Activated T-cell treated with anti-CD3 and anti-CD28 coated beads for 24 hours (primary cell): Measurements from ENCODE around the gene TMEM51.

Experiments used
- DNase-seq: peaks from one replicate; pipeline ENCODE4 v3.0.0-alpha.2; 2020; ENCODE audit warnings: low read depth

The TMEM51 gene

DNA sequence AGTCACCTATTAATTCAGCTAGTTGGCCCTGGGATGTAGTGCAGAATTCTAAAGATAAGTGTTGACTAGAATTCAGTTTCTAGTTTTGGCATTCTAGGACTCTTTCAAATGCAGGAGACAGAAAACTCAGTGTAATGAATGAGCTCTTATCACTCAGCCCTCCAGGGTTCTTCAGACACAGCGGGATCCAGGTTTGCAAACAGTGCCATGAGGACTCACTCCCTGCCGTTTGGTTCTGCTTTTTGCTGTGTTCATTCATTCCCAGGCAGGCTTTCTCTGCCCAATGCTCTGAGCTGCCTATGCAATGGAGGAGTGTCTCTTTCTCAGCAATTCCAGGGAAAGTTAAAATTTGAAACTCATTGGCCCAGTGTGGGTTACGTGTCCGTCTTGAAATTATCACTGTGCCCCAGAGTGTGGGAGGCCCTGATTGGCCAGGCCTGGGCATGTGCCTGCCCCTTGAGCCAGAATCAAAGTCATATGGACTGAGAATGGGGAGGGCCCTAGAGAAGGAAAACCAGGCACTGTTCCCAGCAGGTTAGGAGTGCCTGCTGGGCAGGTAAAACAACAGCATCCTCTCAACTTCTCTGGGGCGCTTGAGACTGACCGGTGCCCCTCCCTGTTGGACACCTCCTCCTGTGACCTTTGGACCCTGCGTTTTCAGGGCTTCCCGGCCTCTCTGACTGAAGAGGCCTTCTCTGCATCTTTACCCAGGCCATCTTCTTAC, 43.4 kb downstream of the TMEM51 start:
- DNase-seq: no peak

DNA sequence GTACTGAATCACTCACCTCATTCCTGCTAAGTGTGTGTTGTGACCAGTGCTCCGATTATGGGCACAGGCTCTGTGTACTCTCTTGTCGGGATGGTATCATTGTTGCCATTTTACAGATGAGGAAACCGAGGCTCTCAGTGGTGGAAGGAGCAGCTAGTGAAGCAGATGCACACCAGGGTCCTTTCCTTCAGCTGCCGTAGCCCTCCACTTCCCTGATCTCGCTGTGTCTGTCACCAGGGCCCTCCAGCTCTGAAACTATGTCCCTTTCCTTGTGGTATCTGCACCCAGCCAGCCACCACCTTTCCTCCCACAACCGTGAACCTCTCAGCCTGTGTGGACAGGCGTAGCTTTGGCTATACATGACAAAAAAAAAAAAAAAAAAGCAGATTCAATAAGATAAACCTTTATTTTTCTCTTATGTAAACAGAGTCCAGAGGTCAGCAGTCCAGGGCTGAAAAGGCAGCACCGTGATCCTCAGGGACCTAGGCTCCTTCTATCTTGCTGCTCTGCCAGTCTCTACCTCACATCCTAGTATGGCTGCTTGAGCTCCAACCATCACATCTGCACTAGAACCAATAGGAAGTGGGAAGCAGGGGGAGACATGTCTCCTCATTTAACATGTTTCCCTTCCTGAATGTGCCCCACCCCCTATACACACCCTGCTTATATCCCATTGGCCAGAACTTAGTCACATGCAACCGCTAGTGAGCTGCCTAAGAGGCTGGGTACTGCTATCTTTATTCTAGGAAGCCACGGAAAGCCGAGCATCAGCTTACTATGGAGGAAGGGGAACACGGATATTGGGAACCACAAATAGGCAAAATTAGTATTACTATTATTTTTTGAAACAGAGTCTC, 44.3 kb downstream of the TMEM51 start:
- DNase-seq: no peak

DNA sequence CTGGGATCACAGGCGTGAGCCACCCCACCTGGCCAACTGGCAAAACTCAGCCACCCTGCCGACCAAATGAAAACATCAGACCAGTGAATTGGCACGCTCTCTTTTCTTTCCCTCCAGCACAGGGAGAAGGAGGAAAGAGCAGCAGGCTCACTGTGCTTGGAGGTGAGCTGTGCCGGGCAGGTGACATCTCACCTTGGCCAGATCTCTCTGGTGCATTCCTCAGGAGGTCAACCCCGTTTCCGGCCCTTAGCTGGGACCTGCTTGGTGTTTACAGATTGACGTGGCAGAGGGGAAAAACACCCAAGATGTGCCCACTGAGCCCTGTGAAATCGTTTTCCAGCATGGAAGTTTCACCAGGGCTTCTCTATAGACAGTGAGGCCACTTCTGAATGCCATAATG, 45.1 kb downstream of the TMEM51 start:
- no peak for DNase-seq

DNA sequence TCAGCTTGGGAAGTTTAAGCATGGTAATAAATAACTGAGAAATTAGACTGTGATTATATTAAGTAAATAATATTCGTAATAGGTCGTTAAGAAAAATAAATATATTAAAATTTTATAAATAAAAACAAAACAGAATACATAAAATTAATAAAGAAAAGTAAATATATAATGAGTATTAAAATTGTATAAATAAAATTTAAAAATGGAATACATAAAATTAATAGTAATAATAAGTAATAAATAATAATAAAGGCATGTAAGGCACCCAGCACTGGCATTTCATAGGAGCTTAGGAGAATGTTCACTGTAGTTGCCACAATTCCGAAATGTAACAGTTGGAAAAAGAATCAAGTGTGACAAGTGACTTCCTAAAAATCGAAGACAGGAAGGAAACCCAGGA, 47.7 kb downstream of the TMEM51 start:
- no peak for DNase-seq

DNA sequence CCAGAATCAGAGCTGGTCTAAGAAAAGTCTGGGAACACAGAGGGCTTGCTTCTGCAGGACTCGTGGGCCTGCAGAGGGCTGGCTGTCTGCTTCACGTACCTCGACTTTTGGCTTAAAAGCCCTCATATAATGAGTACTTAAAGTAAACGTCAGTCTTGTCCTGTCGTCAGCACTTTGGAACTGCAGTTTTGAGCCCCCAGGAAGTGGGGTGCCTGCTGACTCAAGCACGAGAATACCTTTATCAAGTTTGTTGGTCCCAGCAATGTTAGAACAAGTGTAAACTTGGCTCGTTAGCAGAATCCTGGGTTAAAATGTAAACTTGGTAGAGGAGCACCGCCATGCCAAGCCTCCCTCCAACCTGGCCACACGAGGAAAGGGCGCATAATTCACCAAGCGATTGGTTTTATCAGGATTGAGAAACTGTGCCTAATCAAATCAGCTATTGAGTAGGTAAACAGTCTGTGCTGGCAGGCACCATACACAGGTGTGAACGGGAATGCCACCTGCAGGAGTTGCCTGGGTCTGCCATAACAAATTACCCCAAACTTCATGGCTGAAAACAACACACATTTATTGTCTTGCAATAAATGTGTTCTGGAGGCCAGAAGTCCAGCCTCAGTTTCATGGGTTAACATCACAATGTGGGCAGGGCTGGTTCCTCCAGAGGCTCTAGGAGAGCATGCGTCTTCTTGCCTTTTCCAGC, 48.5 kb downstream of the TMEM51 start:
- DNase-seq: no peak

DNA sequence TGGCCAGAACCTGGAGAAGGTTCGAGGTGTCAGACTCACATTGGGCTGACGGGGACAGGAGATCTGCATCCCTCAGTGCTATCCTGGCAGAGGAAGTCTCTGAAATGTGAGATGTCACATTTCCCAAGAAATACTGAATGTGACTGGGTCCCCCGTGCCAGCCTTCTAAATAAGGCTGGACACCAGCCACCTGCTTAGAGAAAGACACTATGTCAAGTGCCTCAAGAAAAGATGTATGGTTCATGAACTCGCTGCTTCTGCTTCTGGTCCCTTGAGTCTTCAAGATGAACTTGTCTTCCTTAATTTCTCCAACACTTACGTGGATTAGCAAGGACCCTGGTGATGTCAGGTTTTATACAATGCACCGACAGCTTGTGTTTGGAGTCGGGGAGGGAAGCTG, 51.4 kb downstream of the TMEM51 start:
- DNase-seq: no peak

DNA sequence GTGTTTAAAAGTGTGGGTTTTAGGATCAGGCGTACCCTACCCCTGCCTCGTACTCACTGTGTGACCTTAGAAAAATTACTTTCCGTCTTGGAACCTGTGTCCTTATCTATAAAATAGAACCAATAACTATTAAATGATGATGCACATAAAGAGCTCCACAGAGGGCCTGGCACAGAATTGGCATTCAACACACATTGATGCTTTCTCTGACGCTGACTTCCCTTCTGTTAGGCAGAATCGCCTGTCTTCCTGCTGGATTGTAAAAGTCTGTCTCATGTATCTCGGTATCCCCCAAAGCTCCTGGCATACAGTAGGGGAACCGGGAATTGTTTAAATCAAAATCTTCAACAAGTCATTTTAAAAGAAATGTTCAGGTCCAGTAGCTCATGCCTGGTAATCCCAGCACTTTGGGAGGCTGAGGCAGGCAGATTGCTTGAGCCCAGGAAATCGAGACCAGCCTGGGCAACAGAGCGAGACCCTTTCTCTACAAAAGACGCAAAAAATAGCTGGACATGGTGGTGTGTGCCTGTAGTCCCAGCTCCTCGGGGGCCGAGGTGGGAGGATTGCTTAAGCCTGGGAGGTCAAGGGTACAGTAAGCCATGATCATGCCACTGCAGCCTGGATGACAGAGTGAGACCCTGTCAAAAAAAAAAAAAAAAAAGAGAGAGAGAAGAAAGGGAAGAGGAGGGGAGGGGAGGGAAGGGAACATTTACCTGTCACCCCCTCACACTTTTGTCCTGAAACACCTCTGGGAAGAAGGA, 52.2 kb downstream of the TMEM51 start:
- DNase-seq: no peak

DNA sequence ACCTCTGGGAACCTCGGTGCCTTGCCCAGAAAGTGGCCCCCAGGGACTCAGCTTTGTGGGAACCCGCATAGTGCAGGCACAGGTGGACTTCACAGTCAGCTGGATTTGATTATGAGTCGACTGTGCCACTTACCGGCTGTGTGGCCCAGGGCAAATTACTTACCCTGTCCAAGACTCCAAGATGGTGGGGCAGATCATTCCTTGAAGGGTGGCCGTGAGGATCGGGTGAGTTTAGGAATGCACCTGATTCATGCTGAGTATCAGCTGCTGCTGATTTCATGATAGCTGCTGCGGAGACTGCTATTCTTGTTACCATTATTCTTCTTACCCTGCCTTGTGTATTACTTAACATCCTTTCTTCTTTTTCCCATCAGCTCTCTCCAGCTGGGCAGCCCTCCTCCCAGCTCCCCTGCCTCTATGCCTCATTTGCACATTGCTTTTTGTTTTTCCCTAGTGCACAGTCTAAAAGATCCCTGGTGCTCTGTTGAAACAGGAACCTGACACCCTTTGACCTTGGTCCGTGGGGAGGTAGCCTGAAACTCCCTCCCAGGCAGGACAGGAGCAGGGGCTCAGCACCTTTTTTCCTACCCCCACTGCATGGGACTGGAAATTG, 53.0 kb downstream of the TMEM51 start:
- no peak for DNase-seq

DNA sequence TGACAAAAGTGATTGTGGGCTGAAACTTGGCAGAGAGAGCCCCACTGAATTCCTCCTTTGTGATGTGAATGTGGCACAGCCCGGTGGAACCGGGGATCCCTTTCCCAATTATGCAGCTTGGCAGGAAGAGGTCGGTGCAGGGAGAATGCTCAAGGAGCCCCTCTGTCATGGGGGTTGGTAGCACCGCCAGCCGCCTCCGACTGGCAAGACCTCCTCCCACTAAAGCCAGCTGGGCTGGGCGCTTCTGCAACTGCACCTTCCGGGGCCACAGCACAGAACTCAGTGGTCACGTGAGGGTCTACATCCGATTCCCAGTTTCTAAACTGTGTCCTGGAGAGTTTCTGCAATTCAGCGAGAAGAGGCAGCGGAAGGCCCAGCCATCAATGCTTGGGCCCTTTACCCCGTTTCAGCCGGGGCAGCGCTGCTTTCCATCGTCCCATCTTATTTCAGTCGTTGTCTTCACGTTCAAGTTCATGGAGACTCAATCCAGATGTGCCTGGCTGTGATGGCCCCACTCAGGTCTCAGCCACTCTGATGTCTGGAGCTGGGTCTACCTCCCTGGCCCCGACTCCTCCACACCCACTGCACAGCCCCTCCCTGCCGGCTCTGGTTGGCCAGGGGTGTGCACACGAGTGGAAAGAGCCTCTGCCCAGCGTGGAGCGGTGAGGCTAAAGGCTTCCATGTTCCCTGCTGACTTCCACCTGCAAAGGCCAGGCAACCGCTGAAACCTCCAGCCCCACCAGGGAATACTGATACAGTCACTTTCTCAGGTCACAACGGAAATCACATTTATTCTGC, 53.7 kb downstream of the TMEM51 start:
- DNase-seq: no peak

DNA sequence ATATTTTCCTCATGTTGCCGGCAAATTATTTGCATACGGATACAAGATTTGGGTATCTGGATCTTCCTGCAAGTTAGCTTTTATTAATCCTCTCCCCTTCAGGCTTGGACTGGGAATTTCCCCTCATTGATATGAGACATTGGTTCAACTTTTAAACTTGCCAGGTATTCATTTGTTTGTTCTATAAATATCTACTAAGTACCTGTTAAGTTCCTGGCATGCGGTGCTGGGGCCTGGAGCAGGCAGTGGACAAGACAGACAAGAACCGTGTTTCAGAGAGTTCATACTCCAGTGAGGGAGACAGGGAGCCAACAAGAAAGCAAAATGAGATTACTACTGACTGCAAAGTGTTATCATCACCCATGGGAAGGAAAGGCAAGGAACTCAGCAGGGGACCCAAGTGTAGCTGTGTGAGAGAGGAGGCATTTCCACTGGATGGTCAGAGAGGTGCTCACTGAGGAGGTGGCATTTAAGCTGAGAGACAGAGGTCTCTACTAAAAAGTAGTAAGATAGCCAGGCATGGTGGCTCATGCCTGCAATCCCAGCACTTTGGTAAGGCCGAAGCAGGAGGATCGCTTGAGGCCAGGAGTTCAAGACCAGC, 54.4 kb downstream of the TMEM51 start:
- DNase-seq: no peak

DNA sequence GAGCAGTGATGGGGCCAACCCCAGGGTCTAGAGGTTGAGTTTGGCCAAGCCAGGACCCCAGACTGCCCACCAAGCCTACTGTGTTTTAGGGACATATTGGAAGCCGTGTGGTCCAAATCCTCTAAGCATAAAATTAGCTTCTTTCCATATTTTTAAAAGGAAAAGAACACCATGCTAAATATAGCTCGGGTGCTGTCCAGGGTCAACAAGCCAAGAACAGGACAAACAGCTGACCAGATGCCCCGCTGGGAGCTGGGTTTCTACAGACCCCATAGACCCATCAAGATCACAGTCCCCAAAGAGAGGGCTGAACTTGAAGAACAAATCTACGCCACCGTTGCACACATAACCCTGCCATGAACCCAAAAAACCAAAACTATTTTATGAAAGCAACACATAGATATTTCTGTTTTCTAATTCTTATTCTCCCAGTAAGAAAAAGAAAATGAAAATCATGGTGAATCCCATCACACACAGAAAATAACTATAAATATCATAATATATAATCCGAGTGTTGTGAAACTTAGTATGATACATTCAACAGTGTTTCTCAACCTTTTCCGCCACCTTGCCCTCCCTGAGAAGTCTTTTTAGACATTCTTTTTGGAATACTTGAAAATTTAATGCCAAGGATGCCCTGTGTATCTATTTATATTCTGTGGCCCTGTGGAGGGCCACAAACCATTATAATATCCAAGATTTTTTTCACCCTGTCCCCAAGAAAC, 57.3 kb downstream of the TMEM51 start:
- DNase-seq: no peak

DNA sequence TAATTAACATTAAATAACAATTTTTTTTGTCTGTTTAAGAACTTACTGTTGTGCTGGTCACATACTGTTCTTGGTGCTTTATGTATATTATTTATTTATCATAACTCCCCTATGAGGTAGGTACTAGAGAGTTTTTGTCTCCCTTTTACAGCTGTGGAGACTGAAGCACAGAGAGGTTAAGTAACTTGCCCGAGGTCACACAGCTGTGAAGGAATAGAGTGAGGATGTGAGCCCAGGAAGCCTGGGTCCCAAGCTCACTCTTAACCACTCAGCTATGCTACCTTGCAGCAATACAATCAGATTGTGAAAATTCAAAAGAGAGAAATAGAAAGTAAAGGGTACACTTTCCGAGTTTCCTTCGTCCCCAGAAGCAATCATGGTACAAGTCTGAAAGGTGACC, 57.9 kb downstream of the TMEM51 start:
- DNase-seq: no peak

DNA sequence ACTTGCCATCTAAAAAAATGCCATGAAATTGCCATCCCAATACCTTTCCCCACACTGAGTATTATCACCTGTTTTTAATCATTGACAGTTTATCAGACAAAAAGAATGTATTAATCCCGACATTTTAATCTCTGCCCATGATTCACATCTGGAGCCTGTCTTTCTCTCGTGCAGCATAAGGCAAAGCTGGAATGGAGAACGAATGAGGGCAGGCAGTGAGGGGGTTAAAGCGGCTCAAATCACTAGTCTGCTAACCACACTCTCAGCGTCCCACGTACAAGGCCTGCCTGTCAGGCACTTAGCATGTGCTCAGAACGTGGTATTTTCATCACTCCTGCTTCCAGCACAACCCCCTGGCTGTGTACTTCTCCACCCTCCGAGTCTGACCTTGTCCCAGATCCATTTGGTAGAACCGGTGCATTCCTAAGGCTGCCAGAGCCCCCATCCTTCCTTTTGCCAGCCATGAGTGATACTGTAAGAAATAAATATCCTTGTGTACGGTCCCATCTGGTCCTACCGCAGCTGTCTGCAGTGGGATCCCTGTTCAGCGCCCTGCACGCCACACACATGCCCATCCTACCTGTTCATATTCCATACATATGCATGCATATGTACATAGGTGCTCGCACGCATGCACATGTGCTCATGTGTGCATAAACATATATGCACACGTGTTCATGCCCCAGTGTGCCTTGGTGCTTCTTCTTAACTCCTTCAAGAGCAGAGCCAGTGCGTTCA, 58.8 kb downstream of the TMEM51 start:
- no peak for DNase-seq

DNA sequence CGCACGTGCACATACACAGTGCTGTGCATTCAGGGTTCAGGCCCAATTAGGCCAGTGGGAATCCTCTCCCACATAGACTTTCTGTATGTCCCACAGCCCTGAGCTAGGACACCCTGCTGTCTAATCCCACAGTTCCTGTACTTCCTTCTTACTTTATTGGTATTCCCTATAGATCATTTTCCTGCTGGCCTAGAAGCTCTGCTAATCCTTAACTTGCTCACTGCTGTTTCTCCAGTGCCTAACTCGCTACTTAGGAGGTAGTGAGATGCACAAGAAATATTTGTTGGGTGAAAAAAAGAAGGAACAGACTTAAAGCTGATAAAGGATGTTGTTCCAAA, 59.4 kb downstream of the TMEM51 start:
- DNase-seq: no peak

DNA sequence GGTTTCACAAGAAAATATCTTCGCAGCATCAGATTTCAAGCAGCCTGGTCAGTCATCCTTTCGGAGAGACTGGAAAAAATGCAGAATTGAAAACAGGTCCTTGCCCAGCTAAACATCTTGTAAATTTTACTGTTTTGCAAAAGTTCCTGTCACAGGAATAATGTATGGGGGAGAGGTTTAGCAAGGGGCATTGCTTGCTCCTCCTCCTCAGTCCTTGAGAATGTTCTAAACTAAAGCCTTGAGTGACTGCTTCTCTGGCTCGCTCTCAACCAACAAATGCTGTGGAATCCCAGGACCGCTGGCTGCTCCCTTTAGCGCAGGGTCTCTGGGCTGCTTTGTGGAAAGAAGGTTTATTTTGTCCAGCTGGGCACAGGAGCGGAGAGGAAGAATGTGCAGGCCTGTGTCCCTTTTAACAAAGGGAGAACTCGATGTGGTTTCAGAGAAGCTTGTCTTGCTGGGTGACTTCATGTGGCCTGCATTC, 59.8 kb downstream of the TMEM51 start:
- no peak for DNase-seq

DNA sequence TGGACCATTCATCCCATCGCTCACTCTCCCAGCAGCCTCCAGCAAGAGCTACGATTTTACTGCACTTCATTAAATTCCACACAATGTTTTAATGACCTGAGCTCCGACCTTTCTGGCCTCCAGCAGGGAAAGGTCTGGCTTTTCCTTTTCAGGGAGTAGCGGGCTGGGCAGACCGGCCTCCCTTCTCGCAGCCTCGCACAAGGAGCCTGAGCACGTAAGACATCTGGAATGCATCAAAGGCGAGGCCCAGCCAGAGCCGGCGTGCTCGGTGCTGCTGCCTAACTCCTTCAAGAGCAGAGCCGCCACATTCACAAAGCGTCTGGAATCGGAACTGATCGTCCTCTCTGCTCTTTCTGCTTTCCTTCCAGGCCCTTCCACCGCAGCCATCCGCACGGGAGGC, 61.0 kb downstream of the TMEM51 start:
- no peak for DNase-seq

DNA sequence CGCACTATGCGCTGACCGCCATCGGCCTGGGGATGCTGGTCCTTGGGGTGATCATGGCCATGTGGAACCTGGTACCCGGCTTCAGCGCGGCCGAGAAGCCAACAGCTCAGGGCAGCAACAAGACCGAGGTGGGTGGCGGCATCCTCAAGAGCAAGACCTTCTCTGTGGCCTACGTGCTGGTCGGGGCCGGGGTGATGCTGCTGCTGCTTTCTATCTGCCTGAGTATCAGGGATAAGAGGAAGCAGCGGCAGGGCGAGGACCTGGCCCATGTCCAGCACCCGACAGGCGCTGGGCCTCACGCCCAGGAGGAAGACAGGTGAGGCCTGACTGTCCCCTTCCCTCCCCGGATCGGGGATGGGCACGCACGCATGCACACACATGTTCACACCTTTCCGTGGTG, 61.6 kb downstream of the TMEM51 start:
- no peak for DNase-seq

DNA sequence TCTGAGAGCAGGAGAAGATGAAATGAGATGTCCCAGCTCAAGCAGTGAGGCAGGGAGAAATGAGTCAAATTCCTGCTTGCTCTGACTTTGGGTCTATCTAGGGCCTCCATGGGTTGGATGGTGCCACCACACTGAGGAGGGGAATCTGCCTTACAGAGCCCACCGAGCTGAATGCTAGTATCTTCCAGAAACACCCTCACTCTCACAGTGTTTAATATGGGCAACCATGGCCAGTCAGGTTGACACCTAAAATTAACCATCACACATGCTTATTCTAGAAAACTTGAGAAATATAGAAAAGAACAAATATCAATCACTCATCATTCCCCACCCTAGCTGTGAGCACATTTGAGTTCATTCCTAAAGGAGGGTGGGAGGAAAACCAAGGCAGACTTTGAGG, 64.1 kb downstream of the TMEM51 start:
- DNase-seq: no peak
